ENCODE data around the gene LAMA4.

Gene LAMA4

DNA sequence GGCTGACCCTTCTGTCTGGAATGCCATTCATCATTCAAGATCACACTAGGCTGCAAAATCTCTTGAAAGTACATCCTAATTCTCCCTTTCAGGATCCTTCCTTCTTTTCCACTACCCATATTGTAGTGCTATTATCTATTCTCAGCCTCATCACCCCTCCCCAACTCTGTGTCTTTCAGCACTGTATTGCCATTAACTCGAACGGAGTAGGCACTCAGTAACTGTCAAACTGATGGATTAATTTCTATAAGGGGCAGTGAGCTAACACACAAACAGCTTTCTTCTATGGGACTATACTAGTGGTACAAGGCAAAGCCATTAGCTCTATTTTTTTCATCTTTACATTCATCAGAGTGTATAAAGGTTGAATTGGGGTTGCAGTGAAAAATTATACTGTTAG lies 46.6 kb downstream of the LAMA4 start:
- TF ChIP-seq CSDC2 (CRISPR knock-in tag; IDR thresholded peaks at IDR 0.05): no peak
- TF ChIP-seq ZFP30 (CRISPR knock-in tag; IDR thresholded peaks at IDR 0.05): no peak
- TF ChIP-seq, protein P1, sequence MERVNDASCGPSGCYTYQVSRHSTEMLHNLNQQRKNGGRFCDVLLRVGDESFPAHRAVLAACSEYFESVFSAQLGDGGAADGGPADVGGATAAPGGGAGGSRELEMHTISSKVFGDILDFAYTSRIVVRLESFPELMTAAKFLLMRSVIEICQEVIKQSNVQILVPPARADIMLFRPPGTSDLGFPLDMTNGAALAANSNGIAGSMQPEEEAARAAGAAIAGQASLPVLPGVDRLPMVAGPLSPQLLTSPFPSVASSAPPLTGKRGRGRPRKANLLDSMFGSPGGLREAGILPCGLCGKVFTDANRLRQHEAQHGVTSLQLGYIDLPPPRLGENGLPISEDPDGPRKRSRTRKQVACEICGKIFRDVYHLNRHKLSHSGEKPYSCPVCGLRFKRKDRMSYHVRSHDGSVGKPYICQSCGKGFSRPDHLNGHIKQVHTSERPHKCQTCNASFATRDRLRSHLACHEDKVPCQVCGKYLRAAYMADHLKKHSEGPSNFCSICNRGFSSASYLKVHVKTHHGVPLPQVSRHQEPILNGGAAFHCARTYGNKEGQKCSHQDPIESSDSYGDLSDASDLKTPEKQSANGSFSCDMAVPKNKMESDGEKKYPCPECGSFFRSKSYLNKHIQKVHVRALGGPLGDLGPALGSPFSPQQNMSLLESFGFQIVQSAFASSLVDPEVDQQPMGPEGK (CRISPR knock-in tag; IDR thresholded peaks at IDR 0.05; ENCODE audit: borderline replicate concordance): no peak
- no peak for TF ChIP-seq GLIS3 (CRISPR knock-in tag; IDR thresholded peaks at IDR 0.05)
- no peak for TF ChIP-seq ZNF70 (CRISPR knock-in tag; IDR thresholded peaks at IDR 0.05)
- no peak for TF ChIP-seq ISL1 (CRISPR knock-in tag; IDR thresholded peaks at IDR 0.05)
- TF ChIP-seq, protein P2, sequence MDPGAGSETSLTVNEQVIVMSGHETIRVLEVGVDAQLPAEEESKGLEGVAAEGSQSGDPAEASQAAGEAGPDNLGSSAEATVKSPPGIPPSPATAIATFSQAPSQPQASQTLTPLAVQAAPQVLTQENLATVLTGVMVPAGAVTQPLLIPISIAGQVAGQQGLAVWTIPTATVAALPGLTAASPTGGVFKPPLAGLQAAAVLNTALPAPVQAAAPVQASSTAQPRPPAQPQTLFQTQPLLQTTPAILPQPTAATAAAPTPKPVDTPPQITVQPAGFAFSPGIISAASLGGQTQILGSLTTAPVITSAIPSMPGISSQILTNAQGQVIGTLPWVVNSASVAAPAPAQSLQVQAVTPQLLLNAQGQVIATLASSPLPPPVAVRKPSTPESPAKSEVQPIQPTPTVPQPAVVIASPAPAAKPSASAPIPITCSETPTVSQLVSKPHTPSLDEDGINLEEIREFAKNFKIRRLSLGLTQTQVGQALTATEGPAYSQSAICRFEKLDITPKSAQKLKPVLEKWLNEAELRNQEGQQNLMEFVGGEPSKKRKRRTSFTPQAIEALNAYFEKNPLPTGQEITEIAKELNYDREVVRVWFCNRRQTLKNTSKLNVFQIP (CRISPR knock-in tag; IDR thresholded peaks at IDR 0.05; ENCODE audit: borderline replicate concordance, low read depth): no peak
- TF ChIP-seq, protein P3, sequence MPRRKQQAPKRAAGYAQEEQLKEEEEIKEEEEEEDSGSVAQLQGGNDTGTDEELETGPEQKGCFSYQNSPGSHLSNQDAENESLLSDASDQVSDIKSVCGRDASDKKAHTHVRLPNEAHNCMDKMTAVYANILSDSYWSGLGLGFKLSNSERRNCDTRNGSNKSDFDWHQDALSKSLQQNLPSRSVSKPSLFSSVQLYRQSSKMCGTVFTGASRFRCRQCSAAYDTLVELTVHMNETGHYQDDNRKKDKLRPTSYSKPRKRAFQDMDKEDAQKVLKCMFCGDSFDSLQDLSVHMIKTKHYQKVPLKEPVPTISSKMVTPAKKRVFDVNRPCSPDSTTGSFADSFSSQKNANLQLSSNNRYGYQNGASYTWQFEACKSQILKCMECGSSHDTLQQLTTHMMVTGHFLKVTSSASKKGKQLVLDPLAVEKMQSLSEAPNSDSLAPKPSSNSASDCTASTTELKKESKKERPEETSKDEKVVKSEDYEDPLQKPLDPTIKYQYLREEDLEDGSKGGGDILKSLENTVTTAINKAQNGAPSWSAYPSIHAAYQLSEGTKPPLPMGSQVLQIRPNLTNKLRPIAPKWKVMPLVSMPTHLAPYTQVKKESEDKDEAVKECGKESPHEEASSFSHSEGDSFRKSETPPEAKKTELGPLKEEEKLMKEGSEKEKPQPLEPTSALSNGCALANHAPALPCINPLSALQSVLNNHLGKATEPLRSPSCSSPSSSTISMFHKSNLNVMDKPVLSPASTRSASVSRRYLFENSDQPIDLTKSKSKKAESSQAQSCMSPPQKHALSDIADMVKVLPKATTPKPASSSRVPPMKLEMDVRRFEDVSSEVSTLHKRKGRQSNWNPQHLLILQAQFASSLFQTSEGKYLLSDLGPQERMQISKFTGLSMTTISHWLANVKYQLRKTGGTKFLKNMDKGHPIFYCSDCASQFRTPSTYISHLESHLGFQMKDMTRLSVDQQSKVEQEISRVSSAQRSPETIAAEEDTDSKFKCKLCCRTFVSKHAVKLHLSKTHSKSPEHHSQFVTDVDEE (CRISPR knock-in tag; IDR thresholded peaks at IDR 0.05): no peak
- TF ChIP-seq, protein P4, sequence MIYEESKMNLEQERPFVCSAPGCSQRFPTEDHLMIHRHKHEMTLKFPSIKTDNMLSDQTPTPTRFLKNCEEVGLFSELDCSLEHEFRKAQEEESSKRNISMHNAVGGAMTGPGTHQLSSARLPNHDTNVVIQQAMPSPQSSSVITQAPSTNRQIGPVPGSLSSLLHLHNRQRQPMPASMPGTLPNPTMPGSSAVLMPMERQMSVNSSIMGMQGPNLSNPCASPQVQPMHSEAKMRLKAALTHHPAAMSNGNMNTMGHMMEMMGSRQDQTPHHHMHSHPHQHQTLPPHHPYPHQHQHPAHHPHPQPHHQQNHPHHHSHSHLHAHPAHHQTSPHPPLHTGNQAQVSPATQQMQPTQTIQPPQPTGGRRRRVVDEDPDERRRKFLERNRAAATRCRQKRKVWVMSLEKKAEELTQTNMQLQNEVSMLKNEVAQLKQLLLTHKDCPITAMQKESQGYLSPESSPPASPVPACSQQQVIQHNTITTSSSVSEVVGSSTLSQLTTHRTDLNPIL (CRISPR knock-in tag; IDR thresholded peaks at IDR 0.05; ENCODE audit: low read depth): no peak
- no peak for TF ChIP-seq ARNTL (CRISPR knock-in tag; IDR thresholded peaks at IDR 0.05; ENCODE audit: borderline replicate concordance, low read depth)
- no peak for TF ChIP-seq OSR1 (CRISPR knock-in tag; IDR thresholded peaks at IDR 0.05)
- TF ChIP-seq RARB (CRISPR knock-in tag; IDR thresholded peaks at IDR 0.05): no peak
- no peak for TF ChIP-seq TOX (CRISPR knock-in tag; IDR thresholded peaks at IDR 0.05; ENCODE audit: borderline replicate concordance)
- TF ChIP-seq SNAI2 (CRISPR knock-in tag; IDR thresholded peaks at IDR 0.05): no peak
- TF ChIP-seq ZFP3 (CRISPR knock-in tag; IDR thresholded peaks at IDR 0.05): no peak
- no peak for TF ChIP-seq ZNF565 (CRISPR knock-in tag; conservative IDR thresholded peaks at IDR 0.05; ENCODE audit: low read depth)

DNA sequence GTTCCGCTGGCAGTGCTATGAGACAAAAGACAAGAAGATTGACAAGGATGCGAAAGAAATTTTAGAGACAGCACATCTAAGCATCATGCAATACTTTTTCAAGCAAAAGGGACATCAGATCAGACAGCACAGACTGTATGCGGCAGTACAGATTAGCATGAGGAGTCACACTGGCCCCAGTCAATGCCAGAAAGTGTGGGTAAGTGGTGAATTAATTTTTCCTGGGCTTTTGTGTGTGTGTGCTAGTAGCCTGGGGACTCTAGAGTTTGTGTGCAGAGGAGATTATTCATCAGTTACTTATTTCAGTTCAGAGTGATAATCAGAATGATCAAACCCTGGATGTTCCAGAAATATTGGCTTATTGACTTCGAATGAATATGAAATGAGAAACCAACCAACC lies 47.2 kb downstream of the LAMA4 start:
- TF ChIP-seq ZNF565 (CRISPR knock-in tag; conservative IDR thresholded peaks at IDR 0.05; ENCODE audit: low read depth): no peak
- TF ChIP-seq, protein P2 (CRISPR knock-in tag; IDR thresholded peaks at IDR 0.05; ENCODE audit: borderline replicate concordance, low read depth): no peak
- no peak for TF ChIP-seq GLIS3 (CRISPR knock-in tag; IDR thresholded peaks at IDR 0.05)
- TF ChIP-seq ZNF8 (CRISPR knock-in tag; IDR thresholded peaks at IDR 0.05): no peak
- TF ChIP-seq, protein P1 (CRISPR knock-in tag; IDR thresholded peaks at IDR 0.05; ENCODE audit: borderline replicate concordance): no peak
- TF ChIP-seq, protein P5, sequence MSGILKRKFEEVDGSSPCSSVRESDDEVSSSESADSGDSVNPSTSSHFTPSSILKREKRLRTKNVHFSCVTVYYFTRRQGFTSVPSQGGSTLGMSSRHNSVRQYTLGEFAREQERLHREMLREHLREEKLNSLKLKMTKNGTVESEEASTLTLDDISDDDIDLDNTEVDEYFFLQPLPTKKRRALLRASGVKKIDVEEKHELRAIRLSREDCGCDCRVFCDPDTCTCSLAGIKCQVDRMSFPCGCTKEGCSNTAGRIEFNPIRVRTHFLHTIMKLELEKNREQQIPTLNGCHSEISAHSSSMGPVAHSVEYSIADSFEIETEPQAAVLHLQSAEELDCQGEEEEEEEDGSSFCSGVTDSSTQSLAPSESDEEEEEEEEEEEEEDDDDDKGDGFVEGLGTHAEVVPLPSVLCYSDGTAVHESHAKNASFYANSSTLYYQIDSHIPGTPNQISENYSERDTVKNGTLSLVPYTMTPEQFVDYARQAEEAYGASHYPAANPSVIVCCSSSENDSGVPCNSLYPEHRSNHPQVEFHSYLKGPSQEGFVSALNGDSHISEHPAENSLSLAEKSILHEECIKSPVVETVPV (CRISPR knock-in tag; IDR thresholded peaks at IDR 0.05): no peak
- no peak for TF ChIP-seq ESRRG (CRISPR knock-in tag; IDR thresholded peaks at IDR 0.05)
- no peak for TF ChIP-seq ZNF70 (CRISPR knock-in tag; IDR thresholded peaks at IDR 0.05)
- no peak for TF ChIP-seq ZFP3 (CRISPR knock-in tag; IDR thresholded peaks at IDR 0.05)
- no peak for TF ChIP-seq OSR1 (CRISPR knock-in tag; IDR thresholded peaks at IDR 0.05)
- TF ChIP-seq ZC3H10 (CRISPR knock-in tag; IDR thresholded peaks at IDR 0.05): no peak
- TF ChIP-seq ZFP30 (CRISPR knock-in tag; IDR thresholded peaks at IDR 0.05): no peak
- TF ChIP-seq, protein P4 (CRISPR knock-in tag; IDR thresholded peaks at IDR 0.05; ENCODE audit: low read depth): no peak
- TF ChIP-seq ISL1 (CRISPR knock-in tag; IDR thresholded peaks at IDR 0.05): no peak
- TF ChIP-seq, protein P3 (CRISPR knock-in tag; IDR thresholded peaks at IDR 0.05): no peak
- TF ChIP-seq CSDC2 (CRISPR knock-in tag; IDR thresholded peaks at IDR 0.05): no peak
- ATAC-seq: no peak

More for the DNA sequence above, 46.6 kb downstream of the LAMA4 start:
- ATAC-seq: no peak

Measured in SK-N-SH treated with all-trans-retinoic acid at 6 μM for 48 hours (cell line).